ENCODE results near the gene IRF2BPL. TPM values are rescaled to one million over a fixed set of nuclear protein-coding genes. Genes with fewer than 3 reads are reported as not detected.

Gene IRF2BPL
- total and polyA plus RNA-seq, 2 of the 8 experiments (the other 6 are each of a cell fraction or from before 2014, with no cell fraction given) = 18.8 to 57.0 TPM

- Histone ChIP-seq H3K36me3 (ENCODE audit: control insufficient read depth in 2 of 4, insufficient read depth in 4 of 4, low read length in 3 of 4) (no peaks in the 10 kb centered on the region), H2BK12ac (ENCODE audit: low read depth, low read length) (no peak overlapping the region), H2AK5ac (ENCODE audit: low read depth, low read length) (no peak overlapping the region), H2BK20ac (ENCODE audit: low read length) (no peak overlapping the region), H3K4me3 (ENCODE audit: extremely low read depth in 1 of 4, insufficient read depth in 2 of 4, low read depth in 3 of 4, low read length in 4 of 4) (no peak overlapping the region), H3K9ac (replicated peaks in 1 of 4; ENCODE audit: extremely low read depth in 1 of 4, low read depth in 3 of 4, low read length in 3 of 4) (no peak overlapping the region), H2BK120ac (replicated peaks; ENCODE audit: low read depth, low read length) (no peak overlapping the region), H3K4me1 (replicated peaks in 1 of 4; ENCODE audit: control insufficient read depth in 3 of 4, insufficient read depth in 4 of 4, low read length in 3 of 4) (peaks cover 7 to 27% (median 14%) of the 10 kb centered on the region in 4 experiments), H3K56ac (replicated peaks; ENCODE audit: insufficient read length, low read depth, low read length) (no peak overlapping the region), H3K23ac (ENCODE audit: insufficient read length) (no peak overlapping the region), H3K18ac (ENCODE audit: extremely low read depth, low read length) (no peak overlapping the region), H3K27ac (ENCODE audit: low read depth, low read length) (no peak overlapping the region), H4K8ac (ENCODE audit: extremely low read depth, insufficient read depth, low read length) (no peak overlapping the region), H4K5ac (ENCODE audit: insufficient read length, low read depth, low read length) (no peak overlapping the region), H4K20me1 (replicated peaks in 1 of 2; ENCODE audit: control insufficient read depth in 1 of 2, insufficient read depth in 2 of 2, low read length in 2 of 2) (no peaks in the 10 kb centered on the region), H3K79me1 (ENCODE audit: low read depth, low read length) (no peaks in the 10 kb centered on the region), H3K4ac (replicated peaks; ENCODE audit: insufficient read length, low read depth, low read length) (no peak overlapping the region), H2BK5ac (ENCODE audit: low read depth, low read length) (no peak overlapping the region), H4K91ac (replicated peaks; ENCODE audit: insufficient read length, low read length) (no peak overlapping the region), H3K79me2 (ENCODE audit: control insufficient read depth in 1 of 2, insufficient read depth in 2 of 2, low read length in 2 of 2) (no peaks in the 10 kb centered on the region), H3K27me3 (replicated peaks in 1 of 4; ENCODE audit: control insufficient read depth in 3 of 4, extremely low read depth in 1 of 4, insufficient read depth in 3 of 4, low read length in 3 of 4) (no peaks in the 10 kb centered on the region), H3K4me2 (ENCODE audit: insufficient read depth in 1 of 2, low read depth in 2 of 2, low read length in 2 of 2) (no peak overlapping the region), H2BK15ac (ENCODE audit: low read length) (no peak overlapping the region), H3K23me2 (ENCODE audit: low read depth, low read length) (no peaks in the 10 kb centered on the region), H2AFZ (ENCODE audit: low read length) (no peak overlapping the region), H3K9me3 (ENCODE audit: insufficient read depth in 2 of 2, low read depth in 1 of 2, low read length in 1 of 2) (no peaks in the 10 kb centered on the region), H3K14ac (ENCODE audit: insufficient read length) (no peak overlapping the region)
- CTCF ChIA-PET (ENCODE audit: partially characterized antibody) = interaction anchor here (0.6 to 2.3 kb wide), 10 partner anchors 10 to 674 kb away, joined by 3 to 11 read pairs (median 3); no protein-coding TSS in a partner anchor
- FAIRE-seq (no peak), DNase-seq (ENCODE audit: low read depth in 1 of 2, low spot score in 2 of 2) (no peak)
- POLR2A ChIA-PET (ENCODE audit: partially characterized antibody) = interaction anchor here (1.1 kb wide), 1 partner anchor 12 kb away, joined by 3 read pairs; no protein-coding TSS in a partner anchor
- 94% methylated on average over 1 of the region's 1 CpG; no CpG with 5 or more reads in 1 of the 2 experiments for WGBS, 2 experiments (ENCODE audit: extremely low coverage in 1 of 2, insufficient coverage in 1 of 2, insufficient read length in 1 of 2, insufficient replicate concordance in 2 of 2, low coverage in 1 of 2, low lambda C conversion rate in 2 of 2, missing lambda C conversion rate in 1 of 2)
- TF ChIP-seq CTCF (IDR thresholded peaks at IDR 0.05; ENCODE audit: control extremely low read depth in 1 of 3, insufficient read depth in 1 of 3, low read depth in 1 of 3, low read length in 3 of 3) (no peak), RFX5 (IDR thresholded peaks at IDR 0.05; ENCODE audit: borderline replicate concordance, low read depth, low read length) (no peak), CBX8 (IDR thresholded peaks at IDR 0.05; ENCODE audit: borderline replicate concordance, low read depth, low read length) (no peak), EGR1 (IDR thresholded peaks at IDR 0.05; ENCODE audit: borderline replicate concordance, low read depth, low read length) (no peak), CEBPB (IDR thresholded peaks at IDR 0.05; ENCODE audit: low read depth, low read length) (no peak), SIX5 (IDR thresholded peaks at IDR 0.05; ENCODE audit: low read depth, low read length) (no peak), GTF2F1 (IDR thresholded peaks at IDR 0.05; ENCODE audit: borderline replicate concordance, low read depth, low read length) (no peak), TAF7 (optimal IDR thresholded peaks at IDR 0.05; ENCODE audit: borderline replicate concordance, low read depth, low read length) (no peak), PHF8 (conservative IDR thresholded peaks at IDR 0.05; ENCODE audit: low read depth, low read length) (no peak), SIRT6 (IDR thresholded peaks at IDR 0.05; ENCODE audit: low read length) (no peak), KDM5A (IDR thresholded peaks at IDR 0.05; ENCODE audit: low read length) (no peak), TEAD4 (IDR thresholded peaks at IDR 0.05; ENCODE audit: low read depth, low read length) (no peak), TBP (IDR thresholded peaks at IDR 0.05; ENCODE audit: low read depth, low read length) (no peak)
These were observed 46.8 kb downstream of the IRF2BPL start for GRCh38 chr14:76981670-76982069.
